Adrenal gland (tissue), 5 donors: Measurements from ENCODE around the gene SLC1A2.

Experiments
- POLR2A ChIP-seq, 2 donors: fragments of 450-650 bp; IDR thresholded peaks; one replicate each; pipeline ENCODE4 v1.6.1; 2017; ENCODE audit warnings: antibody characterized with exemption in 2 of 2, mild to moderate bottlenecking in 2 of 2, moderate library complexity in 1 of 2
- TF ChIP-seq, protein P1 (sequence below), 6 experiments: fragments of 450-650 bp in 4 of 6; fragments of 200-600 bp in 2 of 6; sonication (generic) in 1 of 6; IDR thresholded peaks; 1 replicate in 5 of 6; 2 replicates in 1 of 6; pipeline versions ENCODE4 v1.5.1 to v1.8.0; 2016 to 2021; ENCODE audit warnings: antibody characterized with exemption in 6 of 6, mild to moderate bottlenecking in 2 of 6, moderate library complexity in 1 of 6
- donor health status: DM: no; HTN: no; CAD: no.

- TF ChIP-seq, protein P1, sequence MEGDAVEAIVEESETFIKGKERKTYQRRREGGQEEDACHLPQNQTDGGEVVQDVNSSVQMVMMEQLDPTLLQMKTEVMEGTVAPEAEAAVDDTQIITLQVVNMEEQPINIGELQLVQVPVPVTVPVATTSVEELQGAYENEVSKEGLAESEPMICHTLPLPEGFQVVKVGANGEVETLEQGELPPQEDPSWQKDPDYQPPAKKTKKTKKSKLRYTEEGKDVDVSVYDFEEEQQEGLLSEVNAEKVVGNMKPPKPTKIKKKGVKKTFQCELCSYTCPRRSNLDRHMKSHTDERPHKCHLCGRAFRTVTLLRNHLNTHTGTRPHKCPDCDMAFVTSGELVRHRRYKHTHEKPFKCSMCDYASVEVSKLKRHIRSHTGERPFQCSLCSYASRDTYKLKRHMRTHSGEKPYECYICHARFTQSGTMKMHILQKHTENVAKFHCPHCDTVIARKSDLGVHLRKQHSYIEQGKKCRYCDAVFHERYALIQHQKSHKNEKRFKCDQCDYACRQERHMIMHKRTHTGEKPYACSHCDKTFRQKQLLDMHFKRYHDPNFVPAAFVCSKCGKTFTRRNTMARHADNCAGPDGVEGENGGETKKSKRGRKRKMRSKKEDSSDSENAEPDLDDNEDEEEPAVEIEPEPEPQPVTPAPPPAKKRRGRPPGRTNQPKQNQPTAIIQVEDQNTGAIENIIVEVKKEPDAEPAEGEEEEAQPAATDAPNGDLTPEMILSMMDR (IDR thresholded peaks at IDR 0.05) = no peak
- TF ChIP-seq POLR2A (IDR thresholded peaks at IDR 0.05) = peak in 1 of 2 donors; percentile 23
These were observed 82.0 kb downstream of the SLC1A2 start for GRCh38 chr11:35337136-35337913.
